ENCODE results near the gene RPIA.
"Not testable (repeated sequence)": the region's sequence is repeated elsewhere in the genome, so short reads cannot be mapped to it uniquely, and the experiment has no call there.

The RPIA gene

DNA sequence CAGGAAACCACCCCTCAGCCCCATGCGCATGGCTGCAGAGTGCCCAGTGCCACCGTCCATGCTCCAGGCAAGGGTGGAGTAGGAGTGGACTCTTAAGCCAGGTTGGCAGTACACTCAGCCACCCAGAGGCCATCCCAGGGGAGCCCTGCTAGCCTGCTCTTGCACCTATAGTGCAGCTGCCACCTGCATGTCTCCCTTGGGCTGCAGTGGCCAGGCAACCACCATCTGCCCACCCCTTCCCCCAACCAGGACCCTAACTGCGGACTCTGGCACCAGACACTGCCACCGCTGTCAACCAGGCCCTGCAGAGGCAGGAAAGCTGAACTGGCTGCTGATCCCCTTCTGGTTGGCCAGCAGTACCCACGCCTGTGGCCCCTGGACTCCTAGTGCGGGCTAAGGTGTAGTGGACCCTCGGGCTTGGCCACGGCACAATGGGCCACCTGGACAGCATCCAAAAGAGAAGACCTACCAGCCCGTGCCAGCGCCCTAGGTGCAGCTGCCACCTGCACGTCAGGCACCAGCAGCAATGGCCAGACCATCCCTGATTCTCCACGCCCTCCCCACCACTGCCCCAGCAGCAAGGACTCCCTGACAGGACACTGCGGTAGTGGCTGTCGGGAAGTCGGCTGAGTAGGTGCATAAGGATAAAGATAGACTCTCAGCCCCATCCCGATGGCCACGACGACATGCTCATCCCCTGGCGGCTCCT is 72.8 kb downstream of the RPIA start:
- no peak for DNase-seq (ENCODE audit: low spot score)
- TF ChIP-seq, protein P1, sequence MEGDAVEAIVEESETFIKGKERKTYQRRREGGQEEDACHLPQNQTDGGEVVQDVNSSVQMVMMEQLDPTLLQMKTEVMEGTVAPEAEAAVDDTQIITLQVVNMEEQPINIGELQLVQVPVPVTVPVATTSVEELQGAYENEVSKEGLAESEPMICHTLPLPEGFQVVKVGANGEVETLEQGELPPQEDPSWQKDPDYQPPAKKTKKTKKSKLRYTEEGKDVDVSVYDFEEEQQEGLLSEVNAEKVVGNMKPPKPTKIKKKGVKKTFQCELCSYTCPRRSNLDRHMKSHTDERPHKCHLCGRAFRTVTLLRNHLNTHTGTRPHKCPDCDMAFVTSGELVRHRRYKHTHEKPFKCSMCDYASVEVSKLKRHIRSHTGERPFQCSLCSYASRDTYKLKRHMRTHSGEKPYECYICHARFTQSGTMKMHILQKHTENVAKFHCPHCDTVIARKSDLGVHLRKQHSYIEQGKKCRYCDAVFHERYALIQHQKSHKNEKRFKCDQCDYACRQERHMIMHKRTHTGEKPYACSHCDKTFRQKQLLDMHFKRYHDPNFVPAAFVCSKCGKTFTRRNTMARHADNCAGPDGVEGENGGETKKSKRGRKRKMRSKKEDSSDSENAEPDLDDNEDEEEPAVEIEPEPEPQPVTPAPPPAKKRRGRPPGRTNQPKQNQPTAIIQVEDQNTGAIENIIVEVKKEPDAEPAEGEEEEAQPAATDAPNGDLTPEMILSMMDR (IDR thresholded peaks at IDR 0.05; ENCODE audit: extremely low read depth, insufficient read depth, missing control alignments) = no peak
- in situ Hi-C loops (cut with MboI; ENCODE audit: low pct_unique_long_range_greater_than_20kb, low sequenced_read_pairs, unreplicated experiment) = no loop called here

DNA sequence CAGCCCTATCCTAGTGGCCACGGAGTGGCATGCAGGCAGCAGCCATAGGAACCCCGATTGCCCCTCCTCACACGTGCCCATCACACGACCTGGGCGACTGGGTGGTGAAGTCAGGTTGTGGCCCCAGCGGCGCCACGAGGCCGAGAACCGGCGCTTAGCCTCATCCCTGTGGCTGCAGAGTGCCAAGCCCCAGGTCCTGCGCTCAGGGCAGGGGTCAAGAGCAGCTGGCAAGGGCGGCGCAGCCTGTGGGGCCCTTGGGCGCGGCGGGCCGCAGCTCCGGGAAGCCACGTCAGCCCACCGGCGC is 73.3 kb downstream of the RPIA start:
- in situ Hi-C loops (cut with MboI; ENCODE audit: low pct_unique_long_range_greater_than_20kb, low sequenced_read_pairs, unreplicated experiment) = no loop called here
- no peak for DNase-seq (ENCODE audit: low spot score)
- TF ChIP-seq, protein P1 (IDR thresholded peaks at IDR 0.05; ENCODE audit: extremely low read depth, insufficient read depth, missing control alignments) = no peak

DNA sequence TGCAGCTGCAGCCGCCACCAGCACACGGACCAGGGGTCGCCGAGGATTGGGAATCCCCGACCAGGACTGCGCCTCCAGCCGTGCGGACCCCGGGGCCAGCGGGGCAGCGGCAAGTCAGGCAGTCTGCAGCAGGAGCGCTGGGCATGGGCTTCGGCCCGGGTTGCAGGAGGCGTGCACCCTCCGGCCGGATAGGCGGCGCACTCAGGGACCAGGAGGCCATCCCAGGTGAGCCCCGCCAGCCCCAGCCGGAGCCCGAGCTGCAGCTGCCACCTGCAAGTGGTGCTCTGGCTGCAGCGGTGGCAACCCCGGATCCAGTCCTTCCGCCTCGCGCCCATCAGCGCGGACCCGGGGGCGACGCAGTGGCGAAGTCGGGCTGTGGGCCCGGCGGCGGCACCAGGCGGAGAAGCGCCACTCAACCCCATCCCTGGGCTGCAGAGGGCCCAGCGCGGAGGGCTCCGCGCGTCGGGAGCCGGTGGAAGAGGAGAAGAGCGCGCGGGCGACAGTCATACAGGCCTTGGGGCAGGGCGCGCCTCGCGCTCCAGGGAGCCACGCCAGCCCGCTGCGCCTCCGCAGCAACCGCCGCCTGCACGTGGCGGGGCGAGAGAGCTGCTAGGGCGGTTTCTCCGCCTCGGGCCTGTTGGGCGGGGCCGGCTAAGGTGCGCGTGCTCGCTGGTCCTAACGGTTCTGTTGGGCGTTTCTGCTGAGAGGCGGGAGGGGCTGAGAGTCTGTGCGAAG is 73.8 kb downstream of the RPIA start:
- in situ Hi-C loops (cut with MboI; ENCODE audit: low pct_unique_long_range_greater_than_20kb, low sequenced_read_pairs, unreplicated experiment) = no loop called here
- DNase-seq (ENCODE audit: low spot score) = no peak
- TF ChIP-seq, protein P1 (IDR thresholded peaks at IDR 0.05; ENCODE audit: extremely low read depth, insufficient read depth, missing control alignments) = no peak

DNA sequence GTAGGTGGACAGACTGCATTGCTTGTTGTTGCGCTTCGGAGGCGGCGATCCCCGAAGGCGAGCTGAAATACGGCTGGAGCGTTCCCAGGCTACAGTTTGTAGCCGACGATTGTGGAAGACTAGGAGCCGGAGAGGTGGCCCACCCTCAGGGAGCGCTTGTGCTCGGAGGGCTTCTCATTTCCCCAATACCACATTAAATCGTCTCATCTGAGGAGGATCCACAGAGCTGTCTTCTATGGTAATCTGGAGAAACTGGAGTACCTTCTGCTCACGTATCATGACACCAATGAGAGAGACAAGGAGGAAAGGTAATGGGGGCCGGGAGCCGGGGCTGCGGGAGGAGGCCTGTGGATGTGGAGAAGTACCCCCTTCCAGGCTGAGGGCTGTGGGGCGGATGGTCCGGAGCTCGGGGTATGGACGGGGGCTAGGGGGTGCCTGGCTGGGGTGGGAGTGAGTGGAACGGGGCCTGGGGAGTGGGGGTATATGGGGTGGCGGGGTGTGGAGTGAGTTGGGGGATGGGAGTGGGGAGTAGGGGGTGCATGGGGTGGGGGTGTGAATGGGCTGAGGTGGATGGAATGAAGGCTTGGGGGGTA is 74.5 kb downstream of the RPIA start:
- in situ Hi-C loops (cut with MboI; ENCODE audit: low pct_unique_long_range_greater_than_20kb, low sequenced_read_pairs, unreplicated experiment); DNase-seq (ENCODE audit: low spot score): not testable (repeated sequence)

DNA sequence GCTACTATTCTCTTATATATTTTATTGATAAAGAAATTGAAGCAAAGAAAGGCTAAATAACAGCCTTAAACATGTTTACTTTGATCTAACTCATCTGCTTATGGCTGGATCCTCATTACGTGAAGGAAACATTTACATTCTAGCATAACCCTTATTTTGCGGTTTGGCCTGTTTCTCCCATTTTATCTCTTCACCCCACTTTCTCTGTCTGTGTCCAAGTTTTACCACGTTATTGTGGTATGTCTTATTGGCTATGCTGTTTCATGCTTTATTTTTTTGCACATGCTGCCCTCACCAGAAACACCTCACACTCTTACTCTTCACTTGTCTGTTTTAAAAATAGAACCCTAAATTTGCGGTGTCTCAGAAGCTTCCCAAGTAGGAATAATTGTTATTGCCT is 78.5 kb downstream of the RPIA start:
- DNase-seq (ENCODE audit: low spot score) = no peak
- in situ Hi-C loops (cut with MboI; ENCODE audit: low pct_unique_long_range_greater_than_20kb, low sequenced_read_pairs, unreplicated experiment) = no loop called here
- TF ChIP-seq, protein P1 (IDR thresholded peaks at IDR 0.05; ENCODE audit: extremely low read depth, insufficient read depth, missing control alignments) = no peak

DNA sequence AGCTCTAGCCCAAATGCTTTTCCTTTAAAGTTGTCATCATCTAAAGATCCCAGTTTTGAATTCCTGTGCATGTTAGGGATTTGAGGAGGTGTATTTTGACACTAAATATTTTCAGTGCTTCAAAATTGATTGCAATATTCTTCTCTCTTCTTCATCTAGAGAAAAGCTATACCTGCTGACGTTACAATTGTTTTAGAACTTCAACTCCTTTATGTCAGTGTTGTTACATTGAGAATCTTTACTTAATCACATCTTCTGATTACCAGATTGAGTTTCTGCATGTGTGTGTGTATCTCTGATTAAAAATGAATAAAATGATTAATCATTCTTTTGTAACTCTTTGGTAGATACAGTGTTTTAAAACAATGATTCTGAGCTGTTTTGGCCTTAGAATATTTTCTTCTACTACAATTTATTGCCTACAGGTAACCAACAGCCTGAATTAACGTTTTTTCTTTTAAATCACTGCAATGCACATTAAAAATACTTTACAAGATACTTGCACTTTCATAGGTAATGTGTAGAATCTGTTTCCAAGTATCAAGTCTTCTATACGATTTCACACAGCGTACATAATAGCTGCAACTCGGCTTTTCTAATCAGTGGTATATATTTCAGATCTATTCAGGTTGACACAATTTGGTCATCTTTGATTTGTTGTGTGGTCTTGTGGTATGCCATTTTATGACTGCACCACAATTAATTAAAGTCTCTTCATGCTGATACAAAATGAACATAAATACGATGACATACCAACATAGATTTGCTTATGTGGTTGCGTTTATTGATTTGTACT is 82.0 kb downstream of the RPIA start:
- in situ Hi-C loops (cut with MboI; ENCODE audit: low pct_unique_long_range_greater_than_20kb, low sequenced_read_pairs, unreplicated experiment); DNase-seq (ENCODE audit: low spot score): not testable (repeated sequence)

DNA sequence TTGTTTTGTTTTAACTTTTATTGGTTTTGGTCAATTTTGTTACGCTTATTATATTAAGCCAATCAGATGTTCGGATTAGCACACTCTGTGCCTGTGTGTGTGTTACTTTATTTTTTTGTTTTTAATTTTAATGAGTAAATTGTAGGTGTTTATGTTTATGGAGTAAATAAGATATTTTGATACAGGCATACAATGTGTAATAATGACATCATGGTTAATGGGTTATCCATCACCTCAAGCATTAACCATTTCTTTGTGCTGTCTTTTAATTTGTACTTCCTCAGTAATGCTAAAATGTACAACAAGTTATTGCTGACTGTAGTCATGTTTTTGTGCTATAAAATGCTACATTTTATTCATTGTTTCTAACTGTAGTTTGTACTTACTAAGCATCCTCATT is 97.7 kb downstream of the RPIA start:
- in situ Hi-C loops (cut with MboI; ENCODE audit: low pct_unique_long_range_greater_than_20kb, low sequenced_read_pairs, unreplicated experiment); DNase-seq (ENCODE audit: low spot score): not testable (repeated sequence)

DNA sequence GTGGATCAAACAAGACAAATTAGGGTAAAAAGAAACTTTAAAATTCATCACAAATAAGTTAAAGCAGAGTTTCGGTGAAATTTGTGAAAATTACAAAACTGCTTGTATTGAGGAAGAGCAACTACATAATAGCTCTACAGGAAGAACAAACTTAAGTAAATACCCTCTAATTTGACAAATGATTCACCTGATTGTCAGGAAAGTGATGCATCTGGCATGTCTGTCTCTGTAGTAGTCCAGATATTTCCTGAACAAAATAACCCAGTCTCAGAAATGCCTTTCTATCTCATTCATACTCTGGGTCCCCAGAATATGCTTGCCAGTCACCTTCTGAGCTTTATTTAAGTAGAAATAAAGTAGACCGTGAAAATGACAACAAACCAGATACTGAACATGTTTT is 104.5 kb downstream of the RPIA start:
- in situ Hi-C loops (cut with MboI; ENCODE audit: low pct_unique_long_range_greater_than_20kb, low sequenced_read_pairs, unreplicated experiment); DNase-seq (ENCODE audit: low spot score): not testable (repeated sequence)

DNA sequence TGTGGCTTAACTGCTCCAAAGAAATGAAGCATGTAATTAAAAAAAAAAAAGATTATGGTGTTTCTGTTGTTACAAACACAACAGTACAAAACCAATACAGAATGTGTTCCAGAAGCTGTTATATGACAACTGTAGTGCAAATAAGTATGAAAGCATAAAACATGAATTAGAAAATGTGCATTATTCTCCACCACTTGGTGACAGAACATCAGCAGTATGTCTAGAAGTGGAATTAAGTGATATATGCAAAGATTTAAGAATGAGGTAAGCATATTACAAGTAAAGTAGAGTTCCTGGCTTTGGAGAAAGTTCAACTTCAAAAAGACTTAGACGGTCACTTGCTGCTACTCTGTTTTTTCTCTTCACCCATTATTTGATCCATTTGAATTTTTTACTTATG is 105.0 kb downstream of the RPIA start:
- in situ Hi-C loops (cut with MboI; ENCODE audit: low pct_unique_long_range_greater_than_20kb, low sequenced_read_pairs, unreplicated experiment); DNase-seq (ENCODE audit: low spot score): not testable (repeated sequence)

DNA sequence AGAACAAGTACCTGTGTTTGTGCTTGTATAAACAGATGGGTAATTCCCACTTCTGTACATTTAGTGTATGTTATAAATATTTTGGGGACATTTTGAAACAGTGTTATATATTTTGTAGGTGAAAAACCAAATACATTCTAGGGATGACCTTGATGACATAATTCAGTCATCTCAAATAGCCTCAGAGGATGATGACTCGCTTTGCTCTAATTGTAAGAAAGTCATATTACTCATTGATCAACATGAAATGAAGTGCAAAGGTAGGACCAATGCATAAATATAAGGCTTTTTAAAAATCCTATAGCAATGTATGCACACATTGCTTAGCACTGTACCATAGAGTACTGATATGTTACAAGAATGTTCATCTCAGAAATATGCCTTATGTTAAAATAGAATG is 105.7 kb downstream of the RPIA start:
- DNase-seq (ENCODE audit: low spot score); in situ Hi-C loops (cut with MboI; ENCODE audit: low pct_unique_long_range_greater_than_20kb, low sequenced_read_pairs, unreplicated experiment): not testable (repeated sequence)

All from GM13977 (cell line).